IPS-NIHi11 (cell line): Measurements from ENCODE around the gene POLA1.
A peak's percentile ranks its signal among the peaks of the same experiment; 100 is the strongest.

Experiments used
- DNase-seq: peaks from one replicate; pipeline ENCODE4 v3.0.0; 2012; ENCODE audit warnings: mixed read lengths, low spot score

POLA1 gene

DNA sequence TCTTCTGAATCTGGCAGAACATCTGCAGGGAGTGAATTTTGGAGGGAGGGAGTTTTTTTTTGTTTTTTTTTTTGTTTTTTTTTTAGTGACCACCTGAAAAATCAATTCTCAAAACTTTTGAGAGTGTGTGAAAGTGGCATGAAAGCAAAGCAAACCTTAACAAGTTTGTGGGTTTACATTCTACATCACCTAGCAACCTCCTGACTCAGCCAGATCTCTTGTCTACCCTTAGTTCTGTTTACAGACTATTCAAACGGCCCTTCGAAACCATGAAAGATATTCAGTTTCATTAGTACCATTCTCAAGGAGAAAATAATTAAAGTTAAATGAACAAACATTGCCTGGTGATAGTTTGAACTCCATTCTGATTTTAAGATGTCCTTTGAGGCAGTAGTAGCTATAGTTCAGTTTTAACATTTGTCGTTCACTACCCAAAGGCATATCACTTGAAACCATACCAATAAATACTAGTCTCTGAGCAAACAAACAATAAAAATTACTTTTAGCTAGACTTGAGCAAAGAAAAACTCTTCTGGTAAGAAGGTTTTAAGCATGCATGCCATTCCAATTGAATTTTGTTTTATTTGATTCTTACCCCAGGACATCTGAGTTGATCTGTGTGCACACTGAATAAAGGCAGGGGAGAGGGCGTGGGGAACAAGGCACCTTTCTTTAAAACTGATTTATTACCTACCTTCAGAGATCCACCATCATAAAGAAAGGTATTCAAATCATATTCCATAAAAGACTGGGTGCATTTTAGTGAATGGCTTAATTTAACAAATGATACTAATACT, 184.3 kb downstream of the POLA1 start:
- DNase-seq = no peak

DNA sequence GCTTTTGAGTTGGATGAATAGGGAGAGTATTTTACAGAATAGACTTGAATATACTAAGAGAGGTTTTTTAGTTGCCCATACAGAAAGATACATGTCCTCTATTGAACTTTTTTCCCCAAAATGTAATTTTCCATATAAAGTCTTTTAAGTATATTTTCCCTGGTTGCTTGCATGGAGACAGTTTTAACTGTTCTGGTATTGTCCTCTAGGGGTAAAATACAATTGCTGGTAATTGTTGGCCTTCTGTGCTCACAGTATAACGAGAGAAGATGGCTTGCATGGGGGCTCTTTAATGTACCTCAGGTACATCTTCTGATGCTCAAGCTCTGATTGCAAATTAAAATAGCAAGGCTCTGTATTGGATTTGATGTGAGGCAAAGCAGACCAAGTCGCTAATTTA, 186.0 kb downstream of the POLA1 start:
- DNase-seq = no peak

DNA sequence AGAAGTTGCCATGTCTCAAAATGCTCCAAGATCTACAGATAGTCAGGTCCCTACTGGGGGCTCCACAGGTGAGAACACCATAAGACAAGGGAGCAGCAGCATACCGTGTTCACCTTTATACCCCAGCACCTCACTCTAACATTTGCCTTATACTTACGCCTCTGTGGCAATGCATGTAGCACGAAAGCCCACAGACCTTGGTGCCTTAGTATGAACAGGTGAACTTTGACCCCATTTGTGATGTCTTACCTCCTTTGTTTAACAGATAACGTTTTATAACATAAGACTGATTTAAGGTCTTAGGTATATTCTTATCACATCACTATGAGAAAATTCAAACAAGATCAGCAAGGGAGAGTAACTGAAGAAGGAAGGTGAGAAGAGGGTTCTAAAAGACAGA, 193.2 kb downstream of the POLA1 start:
- no peak for DNase-seq

DNA sequence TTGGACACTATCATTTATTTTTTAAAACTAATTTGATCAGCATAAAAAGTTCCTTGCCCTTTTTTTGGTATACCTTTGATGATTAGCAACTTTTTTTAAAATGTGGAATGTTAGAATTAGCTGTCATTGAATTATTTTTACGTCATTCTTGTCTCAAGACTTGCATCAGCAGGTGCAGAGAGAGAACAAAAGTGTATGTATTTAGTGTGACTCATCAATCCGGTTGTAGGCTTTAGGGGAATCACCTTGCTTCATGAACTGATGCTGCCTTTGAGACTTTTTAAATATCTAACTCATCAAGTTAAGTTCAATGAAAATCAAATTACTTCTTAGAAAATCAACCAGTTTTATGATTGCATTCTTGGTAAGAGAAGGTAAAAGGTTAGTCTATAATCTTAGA, 197.0 kb downstream of the POLA1 start:
- DNase-seq = no peak

DNA sequence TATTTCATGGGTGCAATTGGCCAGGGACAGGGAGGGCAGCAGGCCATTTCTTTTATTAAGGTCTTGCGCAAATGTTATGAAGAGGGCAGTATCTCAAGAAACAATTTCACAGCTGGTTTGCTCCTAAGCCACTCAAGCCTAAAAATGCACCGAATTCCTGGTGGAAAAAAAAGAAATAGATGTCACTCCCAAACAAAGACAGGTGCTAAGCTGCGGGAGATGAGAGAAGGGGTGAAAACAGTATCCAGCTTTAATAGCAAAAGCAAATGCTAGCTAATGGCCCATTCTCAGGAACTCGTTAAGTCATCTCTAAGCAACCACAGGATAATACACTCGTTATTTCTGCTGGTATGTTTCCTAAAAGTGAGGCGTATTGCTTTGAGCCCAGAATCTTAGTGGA, 205.7 kb downstream of the POLA1 start:
- no peak for DNase-seq

DNA sequence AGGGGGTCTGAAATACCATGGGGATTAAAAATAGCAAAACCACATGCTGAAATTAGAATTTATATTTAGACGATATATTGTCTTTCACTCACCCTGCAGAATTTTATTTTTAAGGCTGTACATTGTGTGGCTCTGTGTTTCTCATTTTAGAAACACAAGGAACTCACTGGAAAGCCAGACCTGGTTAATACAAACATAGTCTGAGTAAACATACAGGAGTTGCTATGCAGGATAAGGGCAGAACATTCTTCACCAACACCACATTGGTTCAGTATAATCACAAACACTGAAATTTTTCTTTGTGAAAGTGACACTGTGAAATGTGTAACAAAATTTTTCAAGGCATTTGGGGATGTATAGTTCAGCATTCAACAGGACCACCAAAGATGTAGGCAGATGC, 206.5 kb downstream of the POLA1 start:
- DNase-seq = no peak

DNA sequence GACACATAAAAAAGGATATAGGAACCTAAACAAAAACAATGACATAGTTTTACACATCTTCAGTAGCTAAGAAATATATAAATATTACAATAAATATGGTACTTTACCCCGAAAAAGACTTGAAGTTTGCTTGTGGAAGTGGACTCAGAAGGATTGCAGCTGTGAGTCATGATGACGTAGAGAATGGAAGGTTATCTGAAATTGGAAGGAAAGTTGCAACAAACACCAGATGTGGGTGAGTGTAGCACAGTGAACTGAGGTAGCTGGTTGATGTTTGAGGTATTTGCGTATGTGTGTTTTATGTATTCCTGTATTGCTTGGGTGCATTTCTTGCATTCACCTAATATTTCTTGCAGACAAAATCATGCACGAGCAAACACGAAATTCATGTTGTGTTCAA, 209.1 kb downstream of the POLA1 start:
- DNase-seq = no peak

DNA sequence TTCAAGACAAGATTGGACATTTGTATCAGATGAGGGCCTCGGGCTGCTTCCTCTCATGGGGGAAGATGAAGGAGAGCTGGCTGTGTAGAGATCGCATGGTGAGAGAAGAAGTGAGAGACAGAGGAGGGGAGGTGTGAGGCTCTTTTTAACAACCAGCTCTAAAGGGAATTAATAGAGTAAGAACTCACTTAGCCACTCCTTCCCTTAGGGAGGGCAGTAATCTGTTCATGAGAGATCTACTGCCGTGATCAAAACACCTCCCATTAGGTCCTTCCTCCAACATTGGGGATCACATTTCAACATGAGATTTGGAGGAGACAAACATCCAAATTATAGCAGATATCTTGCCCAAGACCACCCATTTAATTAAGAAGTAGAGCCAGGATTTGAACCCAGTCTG, 225.0 kb downstream of the POLA1 start:
- DNase-seq = no peak

DNA sequence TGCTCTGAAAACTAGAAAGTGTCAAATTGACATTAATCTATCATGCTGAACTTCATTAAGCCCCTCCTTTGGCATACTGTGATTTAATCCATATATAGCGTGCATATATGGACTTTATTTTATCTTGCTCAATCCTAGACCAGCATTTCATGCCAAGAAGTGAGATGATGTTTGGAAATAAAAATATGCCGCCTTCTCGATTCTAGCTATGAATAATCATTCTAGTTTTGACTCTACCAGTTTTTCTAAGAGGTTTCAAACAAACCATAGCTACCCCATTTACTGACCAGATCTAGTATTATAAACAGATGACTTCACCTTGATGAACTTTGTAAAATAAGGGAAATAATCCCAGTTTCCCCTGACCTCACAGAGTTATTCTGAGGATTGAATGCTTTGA, 227.1 kb downstream of the POLA1 start:
- DNase-seq = no peak

DNA sequence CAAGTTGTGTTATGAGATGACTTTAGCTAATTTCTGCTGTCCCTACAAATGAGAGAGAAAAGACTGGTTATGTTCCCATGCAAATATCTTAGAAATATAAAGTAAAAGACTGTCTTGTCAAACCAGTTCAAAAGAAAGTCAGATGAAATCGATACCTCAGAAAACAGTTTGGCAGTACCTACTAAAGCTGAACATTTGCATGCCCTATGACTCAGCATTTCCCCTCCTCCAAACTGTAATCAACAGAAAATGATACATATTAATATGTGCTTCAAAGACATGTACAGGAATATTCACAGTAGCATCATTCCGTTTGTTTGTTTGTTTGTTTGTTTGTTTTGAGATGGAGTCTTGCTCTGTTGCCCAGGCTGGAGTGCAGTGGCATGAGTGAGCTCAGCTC, 231.7 kb downstream of the POLA1 start:
- DNase-seq = no peak

DNA sequence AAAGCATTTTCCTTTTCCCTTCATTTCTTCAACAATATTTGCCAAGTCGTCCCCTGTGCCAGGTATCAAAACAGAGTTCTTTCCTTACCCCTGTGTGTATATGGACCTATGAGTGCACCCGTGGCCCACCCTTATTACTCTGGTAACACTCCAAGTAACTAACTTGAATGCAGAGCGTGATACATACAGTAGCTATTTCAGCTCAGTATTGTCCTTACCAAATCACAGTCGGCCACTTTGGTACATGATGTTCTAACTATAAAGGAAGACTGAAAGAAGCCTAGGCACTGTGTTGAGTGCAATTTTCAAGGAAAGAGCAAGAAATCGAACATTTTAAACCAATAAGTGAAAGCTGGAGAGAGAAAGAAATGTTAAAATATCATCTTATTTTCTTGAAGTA, 233.7 kb downstream of the POLA1 start:
- no peak for DNase-seq

DNA sequence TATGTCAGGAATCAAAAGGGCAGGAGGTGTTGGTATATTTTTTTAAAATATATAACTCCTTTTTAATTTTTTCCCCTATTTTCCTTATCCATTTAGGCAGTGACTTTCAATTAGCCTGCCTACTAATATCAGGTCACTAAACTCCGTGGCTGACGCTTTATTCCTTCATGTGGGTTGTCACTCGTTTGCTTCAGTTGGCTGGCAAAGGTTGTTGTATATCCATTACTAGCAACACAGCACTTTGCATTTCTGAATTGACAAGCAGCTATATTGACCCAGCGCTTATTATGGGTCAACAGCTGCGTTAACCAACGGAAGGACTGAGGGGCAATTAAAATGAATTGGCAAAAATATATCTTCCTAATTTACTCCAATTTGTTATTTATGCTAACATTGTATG, 234.4 kb downstream of the POLA1 start:
- no peak for DNase-seq

DNA sequence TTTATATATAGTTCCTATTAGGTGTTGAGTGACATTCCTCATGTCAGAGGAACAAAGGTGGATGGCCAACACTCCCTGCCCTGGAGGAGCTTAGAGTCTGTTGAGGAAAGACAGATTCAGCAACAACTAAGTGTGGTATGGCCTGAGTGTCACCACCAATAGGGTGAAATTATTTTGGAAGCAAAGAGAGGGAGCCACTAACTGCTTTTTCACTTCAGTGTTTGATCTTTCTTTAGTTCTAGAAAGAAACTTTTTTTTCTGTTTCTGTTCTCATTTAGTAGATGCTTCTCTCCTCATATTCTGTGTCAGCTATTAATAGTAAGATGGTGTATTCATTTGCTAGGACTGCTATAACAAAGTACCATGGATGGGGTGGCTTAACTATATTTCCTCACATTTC, 240.6 kb downstream of the POLA1 start:
- DNase-seq = no peak

DNA sequence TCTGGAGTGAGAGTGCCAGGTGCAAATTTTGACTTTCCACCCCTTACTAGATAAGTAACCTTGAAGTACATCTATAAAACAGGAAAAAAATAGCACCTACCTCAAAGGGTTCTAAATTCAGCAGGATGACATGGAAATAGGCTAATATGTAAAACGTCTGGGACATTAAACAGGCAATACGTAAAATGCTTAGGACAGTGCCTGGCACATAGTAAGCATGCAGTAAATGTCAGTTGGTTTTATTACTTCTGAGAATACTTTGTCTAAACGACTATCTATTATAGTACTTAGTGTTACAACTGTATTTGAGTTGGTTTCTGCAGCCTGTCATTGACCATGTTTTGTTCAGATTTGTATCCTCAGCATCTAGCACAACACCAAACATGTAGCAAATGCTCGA, 251.3 kb downstream of the POLA1 start:
- no peak for DNase-seq

DNA sequence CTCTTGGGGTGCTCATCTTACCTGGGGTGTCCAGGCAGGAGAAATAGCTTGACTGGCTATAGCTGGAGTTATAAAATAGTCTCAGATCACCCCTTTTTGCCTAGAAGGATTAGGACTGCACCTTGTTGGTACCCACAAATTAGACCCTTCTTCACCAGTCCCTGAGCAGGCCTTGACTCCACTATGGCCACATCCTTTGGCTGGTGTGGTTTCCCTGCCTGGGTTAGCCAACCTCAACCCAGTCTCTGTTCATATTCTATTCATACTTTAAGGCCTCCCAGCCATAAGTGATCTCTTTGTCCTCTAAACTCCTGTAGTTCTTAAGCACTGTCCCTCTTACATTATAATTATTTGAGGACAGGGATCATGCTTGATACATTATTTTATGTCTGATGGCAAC, 252.7 kb downstream of the POLA1 start:
- no peak for DNase-seq

DNA sequence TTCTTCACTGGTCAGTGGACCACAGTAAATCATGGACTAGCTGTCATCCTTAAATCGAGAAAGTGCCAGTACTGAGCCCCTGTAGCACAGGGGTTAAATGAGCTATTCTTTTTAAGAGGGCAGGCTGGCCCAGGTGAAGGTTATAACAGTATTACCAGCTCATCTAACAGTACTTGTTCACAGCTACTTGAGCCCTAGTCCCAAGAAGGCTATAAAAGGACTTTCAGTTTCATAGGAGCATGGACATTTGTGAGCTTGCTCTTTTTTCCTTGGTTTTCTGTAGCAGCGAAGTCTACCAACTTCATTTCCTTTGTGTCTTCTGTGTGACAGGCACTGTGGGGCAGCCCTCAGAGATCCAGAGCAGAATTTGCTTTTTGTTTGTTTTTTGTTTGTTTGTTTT, 261.0 kb downstream of the POLA1 start:
- no peak for DNase-seq

DNA sequence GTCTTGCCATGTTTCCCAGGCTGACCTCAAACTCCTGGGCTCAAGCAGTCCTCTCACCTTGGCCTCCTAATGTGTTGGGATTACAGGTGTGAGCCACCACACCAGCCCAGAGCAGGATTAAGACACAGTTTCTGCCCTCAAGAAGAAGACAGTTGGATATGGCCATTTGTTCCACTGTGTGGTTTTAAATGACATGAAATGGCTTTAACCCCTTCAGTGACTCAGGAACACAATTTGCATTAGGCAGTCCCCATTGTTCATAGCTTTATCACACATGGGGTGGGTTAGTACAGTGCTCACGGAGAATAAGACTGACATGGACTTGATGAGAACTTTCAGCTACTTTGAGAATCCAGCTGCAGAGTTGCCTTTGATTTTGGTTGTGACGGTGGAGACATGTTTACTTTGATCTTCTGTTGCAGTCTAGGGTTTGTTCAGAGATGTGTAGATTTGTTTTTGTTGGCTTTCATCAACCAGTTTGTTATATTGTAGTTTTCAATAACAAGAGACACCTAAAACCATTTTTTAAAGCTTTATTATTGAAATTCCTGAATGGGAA, 261.7 kb downstream of the POLA1 start:
- DNase-seq = no peak

DNA sequence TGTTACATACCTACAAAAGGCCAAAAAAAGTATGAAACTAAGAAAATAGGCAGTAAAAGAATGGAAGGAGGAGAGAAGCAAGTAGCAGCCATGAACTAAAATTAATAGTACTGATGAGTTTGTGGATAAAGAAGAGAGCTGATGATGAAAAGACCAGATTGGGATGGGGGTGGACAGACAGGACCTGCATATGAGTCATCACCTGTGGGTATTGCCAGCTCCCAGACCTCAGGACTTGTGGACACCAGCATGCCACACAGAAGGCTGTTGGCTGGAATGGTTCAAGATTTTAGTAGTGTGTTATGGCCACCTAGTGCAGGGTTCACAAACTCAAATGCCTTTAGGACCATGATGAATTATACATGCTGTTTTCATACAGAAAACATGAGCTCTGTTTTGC, 263.1 kb downstream of the POLA1 start:
- no peak for DNase-seq

DNA sequence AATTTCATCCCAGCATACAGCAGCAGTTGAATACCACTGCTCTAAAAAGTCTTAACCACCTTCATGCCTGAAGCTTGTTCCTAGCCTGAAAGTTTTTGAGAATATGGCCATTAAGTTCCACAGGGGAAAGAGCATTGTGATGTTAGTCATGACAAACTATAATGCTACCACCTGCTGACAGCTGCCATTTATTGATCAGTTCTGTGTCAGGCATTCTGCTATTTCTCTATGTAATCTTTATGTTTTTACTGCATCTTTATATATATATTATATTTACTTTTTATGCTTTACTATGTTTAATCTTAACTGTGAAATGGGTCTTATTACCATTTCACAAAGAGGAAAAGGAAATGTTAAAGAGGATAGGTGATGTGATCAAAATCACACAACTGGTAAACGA, 268.1 kb downstream of the POLA1 start:
- no peak for DNase-seq

DNA sequence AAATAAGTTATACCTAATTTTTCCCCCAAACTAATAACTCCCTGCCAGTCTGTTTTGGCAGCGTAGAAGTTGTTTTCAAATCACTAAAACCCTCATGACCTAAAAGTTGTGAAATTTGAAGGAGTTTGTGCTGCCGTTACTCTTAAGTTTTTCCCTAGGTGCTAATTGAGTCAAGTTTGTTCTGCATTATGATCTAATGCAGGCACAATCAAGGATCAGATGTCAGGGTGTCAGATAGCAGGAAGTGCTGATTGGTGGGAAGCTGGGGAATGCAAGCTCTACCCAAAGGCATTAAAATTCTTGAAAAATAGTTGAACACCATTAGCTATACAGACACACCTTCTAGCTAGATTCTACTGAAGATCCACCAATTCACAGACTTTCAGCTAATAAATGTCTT, 270.1 kb downstream of the POLA1 start:
- DNase-seq = peak; percentile 29

DNA sequence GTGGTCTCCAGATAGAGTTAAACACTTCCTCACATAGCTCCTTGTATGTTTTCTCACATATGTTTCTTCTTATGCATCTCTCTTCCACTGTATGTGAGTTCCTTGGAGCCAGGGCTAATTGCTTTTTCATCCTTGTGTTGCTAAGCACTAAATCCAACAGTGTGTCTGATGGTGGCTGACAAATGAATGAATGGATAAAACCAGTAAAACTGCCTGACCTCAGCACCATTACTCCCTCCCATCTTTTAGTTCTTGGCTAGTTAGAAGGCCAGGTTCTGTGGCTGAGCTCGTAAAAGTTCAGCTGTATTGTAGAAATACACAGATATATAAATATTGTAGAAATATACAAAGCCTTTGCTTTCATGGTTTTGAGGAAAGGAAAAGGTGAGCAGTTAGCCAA, 271.7 kb downstream of the POLA1 start:
- no peak for DNase-seq

DNA sequence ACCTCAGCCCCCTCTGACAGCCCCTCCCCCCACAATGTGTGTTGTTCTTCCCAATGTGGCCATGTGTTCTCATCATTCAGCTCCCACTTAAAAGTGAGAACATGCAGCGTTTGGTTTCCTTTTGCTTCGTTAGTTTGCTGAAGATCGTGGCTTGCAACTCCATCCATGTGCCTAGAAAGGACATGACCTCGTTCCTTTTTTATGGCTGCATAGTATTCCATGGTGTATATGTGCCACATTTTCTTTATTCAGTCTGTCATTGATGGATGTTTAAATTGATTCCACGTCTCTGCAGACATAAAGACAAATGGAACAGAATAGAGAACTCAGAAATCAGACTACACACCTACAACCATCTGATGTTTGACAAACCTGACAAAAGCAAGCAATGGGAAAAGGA, 276.1 kb downstream of the POLA1 start:
- DNase-seq = no peak

DNA sequence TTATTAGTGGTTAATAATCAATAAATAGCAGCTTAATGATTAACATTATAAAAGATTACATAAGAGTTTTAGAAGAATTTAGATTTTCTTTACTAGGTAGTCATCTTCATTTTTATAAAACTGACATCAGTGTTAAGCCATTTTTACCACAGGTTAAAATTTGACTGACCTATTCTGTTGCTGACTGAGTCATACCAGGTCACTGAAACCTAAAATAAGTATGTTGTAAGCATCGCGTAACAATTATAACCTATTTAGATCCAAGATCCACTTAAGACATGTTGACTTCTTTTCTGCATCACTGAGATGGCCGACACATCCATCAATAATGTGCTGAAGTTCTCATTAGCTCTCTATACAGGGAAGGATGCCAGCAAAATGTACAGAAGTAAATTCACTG, 285.4 kb downstream of the POLA1 start:
- no peak for DNase-seq

DNA sequence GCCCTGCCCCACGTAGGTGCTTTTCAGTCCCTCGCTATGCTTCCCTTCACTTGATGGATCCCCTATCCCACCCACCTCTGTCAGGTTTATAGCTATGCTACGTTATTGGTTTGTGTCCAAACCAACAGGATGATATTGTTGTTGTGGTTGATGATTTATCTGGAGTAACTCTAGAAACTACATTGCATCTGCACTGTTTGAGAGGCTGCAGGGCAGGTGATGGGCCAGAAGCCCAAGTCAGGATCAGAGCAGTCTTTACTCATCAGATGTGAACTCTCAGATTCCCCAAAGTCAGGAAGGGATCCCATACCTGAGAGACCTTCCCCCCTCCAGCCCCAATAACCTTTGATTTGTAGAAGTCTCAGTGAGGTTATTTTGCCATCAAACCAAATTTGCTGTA, 287.3 kb downstream of the POLA1 start:
- DNase-seq = no peak
